ENCODE measurements around the gene WDR81. TPM values are rescaled to one million over a fixed set of nuclear protein-coding genes. Genes with fewer than 3 reads are reported as not detected.
A peak's percentile ranks its signal among the peaks of the same experiment; 100 is the strongest.
"Not testable (repeated sequence)": the region's sequence is repeated elsewhere in the genome, so short reads cannot be mapped to it uniquely, and the experiment has no call there.

Gene WDR81
- total and polyA plus RNA-seq, 8 donors, result 9.3 to 44.2 (median 11.3) TPM

DNA sequence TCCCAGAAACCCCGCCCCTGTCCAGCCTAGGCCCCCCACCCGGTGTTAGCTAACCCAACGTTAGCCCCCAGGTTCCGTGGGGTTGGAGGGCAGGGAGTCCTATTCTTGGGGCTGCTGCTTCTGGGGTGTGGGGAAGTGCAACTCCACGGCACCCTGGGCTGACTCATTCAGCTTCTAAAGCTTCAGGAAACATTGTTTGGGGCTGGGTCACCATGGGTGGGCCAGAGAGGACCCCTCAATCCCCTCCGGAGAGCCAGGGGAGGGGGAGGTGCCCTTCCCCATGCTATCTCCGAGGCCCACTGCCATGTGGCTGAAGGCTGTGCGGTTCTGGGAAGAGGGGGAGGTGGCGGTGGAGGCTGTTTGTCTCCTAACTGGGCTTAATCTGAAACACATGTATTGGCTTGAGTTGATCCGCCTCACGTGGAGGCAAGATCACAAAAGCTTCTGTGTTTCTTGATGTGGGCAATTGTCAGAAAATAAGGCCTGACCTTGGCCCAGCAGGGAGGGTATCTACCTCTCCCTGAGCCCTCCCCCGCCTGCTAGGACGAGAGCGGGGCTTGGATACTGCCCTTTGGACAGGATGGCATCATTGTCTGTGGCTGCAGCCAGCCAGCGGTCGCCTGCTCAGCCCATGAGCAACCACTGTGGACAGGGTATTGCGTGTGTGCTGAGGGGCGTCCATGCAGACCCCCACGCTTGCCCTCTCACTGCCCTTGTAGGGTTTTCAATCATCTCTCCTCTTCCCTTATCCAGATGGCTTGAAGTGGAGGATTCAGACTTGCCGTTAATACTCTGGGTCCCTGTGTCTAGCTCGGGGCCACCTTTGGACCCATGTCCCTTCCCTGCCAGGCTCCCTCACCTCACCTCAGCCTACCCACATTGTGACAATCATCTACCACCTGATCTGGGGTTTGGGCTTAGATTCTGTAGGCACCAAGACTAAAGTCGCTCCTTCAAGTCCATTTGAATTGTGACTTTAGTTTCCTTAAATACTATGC is 38.7 kb downstream of the WDR81 start:
- intact Hi-C loops (cut with DNase I), result no loop called here
- TF ChIP-seq, protein P1, sequence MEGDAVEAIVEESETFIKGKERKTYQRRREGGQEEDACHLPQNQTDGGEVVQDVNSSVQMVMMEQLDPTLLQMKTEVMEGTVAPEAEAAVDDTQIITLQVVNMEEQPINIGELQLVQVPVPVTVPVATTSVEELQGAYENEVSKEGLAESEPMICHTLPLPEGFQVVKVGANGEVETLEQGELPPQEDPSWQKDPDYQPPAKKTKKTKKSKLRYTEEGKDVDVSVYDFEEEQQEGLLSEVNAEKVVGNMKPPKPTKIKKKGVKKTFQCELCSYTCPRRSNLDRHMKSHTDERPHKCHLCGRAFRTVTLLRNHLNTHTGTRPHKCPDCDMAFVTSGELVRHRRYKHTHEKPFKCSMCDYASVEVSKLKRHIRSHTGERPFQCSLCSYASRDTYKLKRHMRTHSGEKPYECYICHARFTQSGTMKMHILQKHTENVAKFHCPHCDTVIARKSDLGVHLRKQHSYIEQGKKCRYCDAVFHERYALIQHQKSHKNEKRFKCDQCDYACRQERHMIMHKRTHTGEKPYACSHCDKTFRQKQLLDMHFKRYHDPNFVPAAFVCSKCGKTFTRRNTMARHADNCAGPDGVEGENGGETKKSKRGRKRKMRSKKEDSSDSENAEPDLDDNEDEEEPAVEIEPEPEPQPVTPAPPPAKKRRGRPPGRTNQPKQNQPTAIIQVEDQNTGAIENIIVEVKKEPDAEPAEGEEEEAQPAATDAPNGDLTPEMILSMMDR (IDR thresholded peaks at IDR 0.05), result no peak
- Histone ChIP-seq H3K4me1 (peaks cover 6 to 60% of the 10 kb centered on the region in 2 donors), H3K4me3 (peak overlapping the region; percentile 24 to 31), H3K27me3 (no peaks in the 10 kb centered on the region), H3K9me3 (no peaks in the 10 kb centered on the region), H3K36me3 (no peaks in the 10 kb centered on the region), H3K27ac (peak overlapping the region; percentile 66 to 83)
- DNase-seq, result no peak
- ATAC-seq, result peak; percentile 19

DNA sequence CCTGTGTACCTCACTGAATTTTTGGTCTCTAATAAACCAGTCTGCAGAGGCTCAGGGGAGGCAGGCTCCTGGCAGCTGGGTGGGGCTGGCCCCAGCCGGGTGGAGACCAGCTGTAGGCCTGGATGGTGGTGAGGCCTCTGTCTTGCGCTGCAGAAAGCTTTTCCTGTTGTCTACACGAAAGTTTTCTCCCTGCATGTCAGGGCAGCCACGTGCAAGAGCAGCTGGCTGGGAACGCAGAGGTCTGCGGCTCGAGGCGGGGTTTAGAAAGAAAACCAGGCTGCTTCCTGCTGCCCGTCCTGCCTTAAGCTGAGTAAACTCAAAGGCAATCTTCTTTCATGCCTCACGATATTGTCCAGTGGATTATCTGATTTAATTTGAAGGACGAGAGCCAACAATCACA is 39.8 kb downstream of the WDR81 start:
- Histone ChIP-seq H3K4me3 (no peak overlapping the region), H3K36me3 (no peaks in the 10 kb centered on the region), H3K27me3 (no peaks in the 10 kb centered on the region), H3K27ac (peak overlapping the region; percentile 66 to 83), H3K9me3 (no peaks in the 10 kb centered on the region), H3K4me1 (peaks cover 6 to 53% of the 10 kb centered on the region in 2 donors)
- ATAC-seq (peak; percentile 64), DNase-seq (peak in 3 of 4 donors; percentile 64 to 86 (median 78))
- intact Hi-C loops (cut with DNase I), result no loop called here
- TF ChIP-seq, protein P1 (IDR thresholded peaks at IDR 0.05), result no peak

DNA sequence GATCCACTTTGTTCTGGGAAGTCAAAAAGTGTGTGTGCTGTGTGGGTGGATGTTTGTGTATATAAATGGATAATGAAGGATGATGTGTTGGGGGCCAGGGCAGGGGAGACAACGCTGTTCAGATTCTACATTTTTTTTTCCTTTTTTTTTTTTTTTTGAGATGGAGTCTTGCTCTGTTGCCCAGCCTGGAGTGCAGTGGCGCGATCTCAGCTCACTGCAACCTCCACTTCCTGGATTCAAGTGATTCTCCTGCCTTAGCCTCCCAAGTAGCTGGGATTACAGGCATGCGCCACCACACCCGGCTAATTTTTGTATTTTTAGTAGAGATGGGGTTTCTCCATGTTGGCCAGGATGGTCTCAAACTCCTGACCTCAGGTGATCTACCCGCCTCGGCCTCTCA is 40.2 kb downstream of the WDR81 start:
- ATAC-seq; DNase-seq; H3K36me3 ChIP-seq; H3K4me3 ChIP-seq; intact Hi-C loops (cut with DNase I); H3K27me3 ChIP-seq; H3K9me3 ChIP-seq: not testable (repeated sequence)
- peaks cover 6 to 53% of the 10 kb centered on the region in 2 donors for H3K4me1 ChIP-seq
- H3K27ac ChIP-seq, result peak overlapping the region; percentile 66 to 83

DNA sequence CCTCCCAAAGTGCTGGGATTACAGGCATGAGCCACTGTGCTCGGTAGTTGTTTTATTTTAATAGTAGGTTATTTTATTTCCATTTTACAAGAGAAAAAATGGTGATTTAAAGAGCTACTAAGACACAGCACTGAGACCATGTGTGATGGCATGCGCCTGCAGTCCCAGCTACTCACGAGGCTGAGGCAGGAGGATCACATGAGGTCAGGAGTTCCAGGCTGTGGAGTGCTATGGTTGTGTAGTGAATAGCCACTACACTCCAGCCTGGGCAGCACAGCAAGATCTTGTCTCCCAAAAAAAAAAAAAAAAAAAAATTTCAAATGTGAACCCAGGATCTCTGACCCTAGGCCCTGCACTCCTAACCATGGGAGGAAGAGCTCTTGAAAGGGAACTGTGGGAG is 41.1 kb downstream of the WDR81 start:
- intact Hi-C loops (cut with DNase I), result no loop called here
- no peak overlapping the region for H3K27ac ChIP-seq

DNA sequence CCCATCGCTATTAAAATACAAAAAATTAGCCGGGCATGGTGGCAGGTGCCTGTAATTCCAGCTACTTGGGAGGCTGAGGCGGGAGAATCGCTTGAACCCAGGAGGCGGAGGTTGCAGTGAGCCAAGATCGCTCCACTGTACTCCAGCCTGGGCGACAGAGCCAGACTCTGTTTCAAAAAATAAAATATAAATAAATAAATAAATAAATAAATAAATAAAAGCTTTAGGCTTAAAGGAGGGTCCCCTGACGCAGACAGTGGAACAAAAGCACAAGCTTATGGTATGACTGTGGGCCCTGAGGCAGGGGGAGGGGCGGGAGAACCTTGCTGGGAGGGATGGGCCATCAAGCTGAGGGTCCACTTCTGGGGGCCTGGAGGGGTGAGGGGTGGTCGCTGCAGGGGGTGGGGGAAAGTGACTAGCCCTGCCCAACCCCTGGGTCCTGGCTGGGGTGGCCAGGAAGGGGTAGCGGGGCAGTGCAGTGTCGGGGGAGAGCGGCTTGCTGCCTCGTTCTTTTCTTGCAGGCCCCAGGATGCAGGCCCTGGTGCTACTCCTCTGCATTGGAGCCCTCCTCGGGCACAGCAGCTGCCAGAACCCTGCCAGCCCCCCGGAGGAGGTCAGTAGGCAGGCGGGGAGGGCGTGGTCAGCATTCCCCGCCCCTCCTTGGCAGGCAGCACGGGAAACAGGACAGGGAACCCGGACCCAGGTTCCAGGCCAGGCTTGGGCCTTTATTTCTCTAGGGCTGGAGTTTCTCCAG is 42.1 kb downstream of the WDR81 start:
- ATAC-seq (no peak), DNase-seq (no peak)
- Histone ChIP-seq H3K27me3 (no peaks in the 10 kb centered on the region), H3K9me3 (no peaks in the 10 kb centered on the region), H3K4me3 (no peak overlapping the region), H3K27ac (no peak overlapping the region), H3K4me1 (peaks cover 6 to 64% of the 10 kb centered on the region in 2 donors), H3K36me3 (no peaks in the 10 kb centered on the region)
- TF ChIP-seq, protein P1 (IDR thresholded peaks at IDR 0.05), result no peak
- intact Hi-C loops (cut with DNase I), result no loop called here

More for the DNA sequence above, 41.1 kb downstream of the WDR81 start:
- Histone ChIP-seq H3K9me3 (no peaks in the 10 kb centered on the region), H3K4me1 (peaks cover 6 to 54% of the 10 kb centered on the region in 2 donors), H3K27me3 (no peaks in the 10 kb centered on the region), H3K4me3 (no peak overlapping the region), H3K36me3 (no peaks in the 10 kb centered on the region)
- DNase-seq, result no peak
- no peak for ATAC-seq
- TF ChIP-seq, protein P1 (IDR thresholded peaks at IDR 0.05), result no peak

All from left lung (tissue), 10 donors.